SHP77 treated with DMSO at 0.1 percent for 48 hours (cell line): Measurements from ENCODE around the gene SNRPD1.
"Not testable (repeated sequence)": the region's sequence is repeated elsewhere in the genome, so short reads cannot be mapped to it uniquely, and the experiment has no call there.

Source experiments
- DNase-seq: peaks from one replicate; lab custom pipeline; 2025; lab: John Stamatoyannopoulos, UW

The SNRPD1 gene

GRCh38 chr18:21636769-21637168 lies 24.7 kb downstream of the SNRPD1 start:
- DNase-seq = no peak

- no peak for DNase-seq
These were observed 26.7 kb downstream of the SNRPD1 start for GRCh38 chr18:21638822-21639221.

GRCh38 chr18:21640375-21640774 lies 28.3 kb downstream of the SNRPD1 start:
- DNase-seq = not testable (repeated sequence)

GRCh38 chr18:21650311-21650710 lies 38.2 kb downstream of the SNRPD1 start:
- no peak for DNase-seq

- no peak for DNase-seq
These were observed 40.0 kb downstream of the SNRPD1 start for GRCh38 chr18:21652073-21652472.

- DNase-seq = no peak
These were observed 41.2 kb downstream of the SNRPD1 start for GRCh38 chr18:21653361-21653760.

GRCh38 chr18:21656402-21656801 lies 44.3 kb downstream of the SNRPD1 start:
- no peak for DNase-seq

GRCh38 chr18:21660078-21660477 lies 48.0 kb downstream of the SNRPD1 start:
- DNase-seq = no peak

GRCh38 chr18:21662581-21662980 lies 50.5 kb downstream of the SNRPD1 start:
- no peak for DNase-seq

- DNase-seq = no peak
These were observed 51.5 kb downstream of the SNRPD1 start for GRCh38 chr18:21663578-21663977.

GRCh38 chr18:21664069-21664468 lies 52.0 kb downstream of the SNRPD1 start:
- no peak for DNase-seq

GRCh38 chr18:21669736-21670285 lies 57.7 kb downstream of the SNRPD1 start:
- DNase-seq = no peak

- no peak for DNase-seq
These were observed 60.6 kb downstream of the SNRPD1 start for GRCh38 chr18:21672521-21673267.

GRCh38 chr18:21675354-21675753 lies 63.2 kb downstream of the SNRPD1 start:
- DNase-seq = not testable (repeated sequence)

GRCh38 chr18:21678859-21679258 lies 66.7 kb downstream of the SNRPD1 start:
- no peak for DNase-seq

- DNase-seq = no peak
These were observed 68.0 kb downstream of the SNRPD1 start for GRCh38 chr18:21680161-21680560.

GRCh38 chr18:21682371-21683051 lies 70.4 kb downstream of the SNRPD1 start:
- no peak for DNase-seq
